ENCODE results near the gene RCOR2.

RCOR2 gene

DNA sequence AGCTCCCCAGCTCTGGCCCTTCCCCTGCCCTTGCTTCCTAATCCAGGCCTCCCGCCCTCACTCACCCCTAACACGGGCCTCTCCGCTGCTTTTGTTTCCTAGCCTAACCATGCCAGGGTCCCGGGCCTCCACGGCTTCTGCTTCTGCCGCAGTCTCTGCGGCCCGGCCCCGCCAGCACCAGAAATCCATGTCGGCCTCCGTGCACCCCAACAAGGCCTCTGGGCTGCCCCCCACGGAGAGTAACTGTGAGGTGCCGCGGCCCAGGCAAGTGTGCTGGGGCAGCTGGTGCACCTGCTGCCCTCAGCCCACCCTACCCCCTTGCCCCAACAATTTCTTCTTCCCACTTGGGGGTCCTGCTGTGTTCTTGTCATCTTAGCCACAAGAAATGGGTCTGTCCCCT, 13.1 kb downstream of the RCOR2 start:
- Mint-ChIP-seq H3K27me3 (no peaks in the 10 kb centered on the region), H3K4me1 (peaks cover 3% of the 10 kb centered on the region), H3K4me3 (no peak overlapping the region), H3K27ac (no peak overlapping the region), H3K9me3 (no peaks in the 10 kb centered on the region), H3K36me3 (peaks cover 12% of the 10 kb centered on the region)

DNA sequence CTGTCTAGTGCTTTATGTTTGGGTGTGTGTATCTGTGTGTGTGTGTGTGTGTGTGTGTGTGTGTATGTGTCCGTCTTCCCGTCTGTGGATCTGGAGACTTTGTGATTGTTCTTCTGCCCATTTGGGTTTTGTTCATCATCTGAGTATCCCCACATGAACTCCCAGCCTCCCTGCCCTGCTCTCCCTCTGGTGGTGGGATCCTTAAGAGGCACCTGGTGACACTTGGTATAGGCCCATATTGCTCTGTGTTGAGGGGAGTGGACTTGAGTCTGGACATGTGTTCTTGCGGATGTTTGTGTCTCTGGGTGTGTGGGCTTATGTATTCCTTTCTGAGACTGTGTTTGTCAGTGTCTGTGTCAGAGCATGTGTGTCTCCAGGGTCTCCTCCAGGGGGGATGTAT, 15.3 kb downstream of the RCOR2 start:
- Mint-ChIP-seq H3K27me3 (no peaks in the 10 kb centered on the region), H3K27ac (no peak overlapping the region), H3K36me3 (peaks cover 14% of the 10 kb centered on the region), H3K9me3 (no peaks in the 10 kb centered on the region), H3K4me1 (peaks cover 13% of the 10 kb centered on the region), H3K4me3 (no peak overlapping the region)

DNA sequence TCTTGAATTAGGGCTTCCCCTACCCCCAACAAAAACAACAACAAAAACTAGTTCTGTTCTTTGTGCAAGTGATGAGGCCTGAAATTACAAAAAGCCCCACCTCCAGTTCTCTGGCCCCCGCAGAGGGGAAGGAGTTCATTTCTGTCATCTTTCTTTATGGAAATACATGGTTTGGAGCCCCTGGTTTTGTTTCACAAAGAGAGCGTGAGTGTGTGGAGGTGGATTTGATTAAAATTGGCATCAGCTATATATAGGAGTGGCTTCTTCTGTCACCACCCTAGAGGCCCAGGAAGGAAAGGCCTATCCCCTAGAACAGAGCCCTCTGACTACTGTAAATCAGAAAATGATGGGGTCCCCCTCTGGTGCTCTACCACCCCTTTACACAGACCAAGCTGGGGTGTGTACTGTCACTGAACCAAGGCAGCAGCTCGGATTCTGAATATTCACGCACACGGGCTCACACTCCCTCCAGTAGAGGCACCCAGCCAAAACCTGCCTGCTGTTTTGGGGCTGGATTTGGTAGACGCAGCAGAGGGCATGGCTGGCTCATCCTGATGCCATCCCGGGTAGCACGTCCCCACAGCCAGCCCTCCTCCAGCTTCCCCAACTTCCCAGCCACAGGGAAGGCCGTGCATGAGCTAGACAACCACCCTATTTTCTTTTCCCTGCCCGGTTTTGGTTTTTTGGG, 19.4 kb downstream of the RCOR2 start:
- Mint-ChIP-seq H3K36me3 (peaks cover 13% of the 10 kb centered on the region), H3K4me1 (peaks cover 38% of the 10 kb centered on the region), H3K27me3 (no peaks in the 10 kb centered on the region), H3K27ac (peak overlapping the region; percentile 55), H3K9me3 (no peaks in the 10 kb centered on the region), H3K4me3 (no peak overlapping the region)

DNA sequence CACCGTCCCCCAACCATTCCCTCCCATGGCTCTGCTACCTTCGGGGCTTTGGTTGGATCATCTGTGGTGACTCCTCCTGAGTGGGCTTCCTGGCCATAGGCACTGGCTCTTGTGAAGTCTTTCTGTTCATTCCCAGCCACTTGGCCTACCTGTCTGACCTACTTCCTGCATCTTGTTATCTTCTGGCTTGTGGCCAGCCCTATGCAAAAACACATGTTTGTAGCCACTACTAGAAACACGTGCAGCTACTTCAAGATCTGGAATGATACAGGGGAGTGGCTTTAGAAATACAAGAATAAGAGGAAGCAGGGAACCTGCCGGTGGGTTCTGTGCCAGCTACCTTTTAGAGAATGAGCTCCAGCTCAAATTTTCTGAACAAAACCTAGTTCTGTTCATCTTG, 20.9 kb downstream of the RCOR2 start:
- Mint-ChIP-seq H3K36me3 (peaks cover 10% of the 10 kb centered on the region), H3K27ac (peak overlapping the region; percentile 89), H3K4me1 (peaks cover 53% of the 10 kb centered on the region), H3K27me3 (no peaks in the 10 kb centered on the region), H3K9me3 (no peaks in the 10 kb centered on the region), H3K4me3 (no peak overlapping the region)

DNA sequence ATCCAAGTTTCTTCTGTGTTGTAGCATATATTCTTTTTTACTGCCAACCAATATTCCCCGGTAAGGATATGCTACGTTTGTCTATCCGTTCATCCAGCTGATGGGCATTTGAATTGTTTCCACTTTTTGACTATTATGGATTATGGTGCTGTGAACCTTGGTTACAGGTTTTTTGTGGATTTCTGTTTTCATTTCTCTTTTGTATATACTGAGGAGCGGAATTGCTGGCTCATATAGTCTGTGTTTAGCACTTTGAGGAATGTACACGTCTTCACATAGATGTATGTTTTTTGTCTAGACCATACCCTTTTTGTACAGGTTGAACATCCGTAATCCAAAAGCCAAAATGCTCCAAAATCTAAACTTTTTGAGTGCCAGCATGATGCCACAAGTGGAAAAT, 23.6 kb downstream of the RCOR2 start:
- Mint-ChIP-seq H3K27ac (no peak overlapping the region), H3K4me1 (peaks cover 79% of the 10 kb centered on the region), H3K9me3 (no peaks in the 10 kb centered on the region), H3K36me3 (peaks cover 7% of the 10 kb centered on the region), H3K27me3 (no peaks in the 10 kb centered on the region), H3K4me3 (no peak overlapping the region)

DNA sequence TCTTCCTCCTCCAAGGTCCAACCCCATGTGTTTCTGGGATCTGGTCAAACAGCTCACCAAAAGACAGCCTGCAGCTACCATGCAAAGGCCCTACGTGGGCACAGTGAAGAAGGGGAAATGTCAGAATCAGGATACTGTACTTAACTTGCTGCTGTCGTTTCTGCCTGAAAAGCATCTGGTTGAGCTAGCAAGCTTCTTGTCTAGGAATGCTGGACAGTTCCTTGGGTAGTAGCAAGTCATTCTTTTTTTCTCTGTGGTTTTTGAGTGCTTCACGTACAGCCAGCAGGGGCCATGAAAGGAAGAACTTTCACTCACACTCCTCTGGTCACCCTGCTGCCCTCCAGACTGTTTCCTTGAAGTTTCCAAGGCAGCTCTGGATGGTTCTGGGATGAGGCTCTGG, 24.7 kb downstream of the RCOR2 start:
- Mint-ChIP-seq H3K9me3 (no peaks in the 10 kb centered on the region), H3K27me3 (no peaks in the 10 kb centered on the region), H3K4me1 (peaks cover 85% of the 10 kb centered on the region), H3K36me3 (peaks cover 5% of the 10 kb centered on the region), H3K4me3 (no peak overlapping the region), H3K27ac (no peak overlapping the region)

DNA sequence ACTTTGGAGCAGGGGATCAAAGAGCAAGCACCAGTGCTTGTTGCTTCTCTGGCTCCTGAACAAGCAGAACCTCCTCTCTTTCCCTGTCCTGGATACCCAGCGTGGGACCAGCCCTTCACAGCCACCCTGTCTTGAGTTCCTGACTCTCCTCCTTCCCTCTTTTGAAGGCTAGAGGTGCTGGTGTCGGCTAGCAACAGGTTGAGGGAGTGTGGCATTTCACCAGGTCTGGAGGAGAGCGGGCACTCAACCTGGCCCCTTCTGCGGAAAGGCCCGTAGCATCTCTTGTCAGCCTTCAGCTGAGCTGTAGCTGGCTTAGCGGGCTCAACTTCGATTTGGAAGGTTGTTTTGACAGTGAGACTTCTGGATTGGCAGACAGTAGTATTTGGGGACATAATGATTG, 26.6 kb downstream of the RCOR2 start:
- peak overlapping the region; percentile 31 for H3K4me3 Mint-ChIP-seq
- no peaks in the 10 kb centered on the region for H3K9me3 Mint-ChIP-seq
- H3K27ac Mint-ChIP-seq: no peak overlapping the region
- H3K36me3 Mint-ChIP-seq: no peaks in the 10 kb centered on the region
- H3K27me3 Mint-ChIP-seq: no peaks in the 10 kb centered on the region
- H3K4me1 Mint-ChIP-seq: peaks cover 78% of the 10 kb centered on the region

DNA sequence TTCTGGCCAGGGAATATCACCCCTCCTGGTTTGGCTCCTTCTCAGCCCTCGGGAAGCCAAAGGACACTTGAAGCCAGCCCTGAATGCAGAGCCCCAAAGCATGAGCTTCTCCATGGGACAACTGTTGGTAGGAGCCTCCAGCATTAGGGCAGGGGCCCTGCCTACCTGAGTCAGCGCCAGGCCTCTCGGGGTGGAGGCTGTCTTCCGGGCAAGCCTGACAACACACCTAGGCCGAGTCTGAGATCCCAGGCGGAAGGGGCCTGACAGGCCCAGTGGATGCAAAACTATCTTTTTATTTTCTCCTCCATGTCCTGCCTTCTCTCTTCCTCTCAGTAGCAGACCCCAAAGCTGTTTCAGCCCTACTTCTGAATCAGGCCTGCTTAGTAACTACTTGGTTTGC, 27.6 kb downstream of the RCOR2 start:
- Mint-ChIP-seq H3K9me3 (no peaks in the 10 kb centered on the region), H3K36me3 (no peaks in the 10 kb centered on the region), H3K4me1 (peaks cover 81% of the 10 kb centered on the region), H3K27me3 (no peaks in the 10 kb centered on the region), H3K27ac (peak overlapping the region; percentile 92), H3K4me3 (peak overlapping the region; percentile 92)

DNA sequence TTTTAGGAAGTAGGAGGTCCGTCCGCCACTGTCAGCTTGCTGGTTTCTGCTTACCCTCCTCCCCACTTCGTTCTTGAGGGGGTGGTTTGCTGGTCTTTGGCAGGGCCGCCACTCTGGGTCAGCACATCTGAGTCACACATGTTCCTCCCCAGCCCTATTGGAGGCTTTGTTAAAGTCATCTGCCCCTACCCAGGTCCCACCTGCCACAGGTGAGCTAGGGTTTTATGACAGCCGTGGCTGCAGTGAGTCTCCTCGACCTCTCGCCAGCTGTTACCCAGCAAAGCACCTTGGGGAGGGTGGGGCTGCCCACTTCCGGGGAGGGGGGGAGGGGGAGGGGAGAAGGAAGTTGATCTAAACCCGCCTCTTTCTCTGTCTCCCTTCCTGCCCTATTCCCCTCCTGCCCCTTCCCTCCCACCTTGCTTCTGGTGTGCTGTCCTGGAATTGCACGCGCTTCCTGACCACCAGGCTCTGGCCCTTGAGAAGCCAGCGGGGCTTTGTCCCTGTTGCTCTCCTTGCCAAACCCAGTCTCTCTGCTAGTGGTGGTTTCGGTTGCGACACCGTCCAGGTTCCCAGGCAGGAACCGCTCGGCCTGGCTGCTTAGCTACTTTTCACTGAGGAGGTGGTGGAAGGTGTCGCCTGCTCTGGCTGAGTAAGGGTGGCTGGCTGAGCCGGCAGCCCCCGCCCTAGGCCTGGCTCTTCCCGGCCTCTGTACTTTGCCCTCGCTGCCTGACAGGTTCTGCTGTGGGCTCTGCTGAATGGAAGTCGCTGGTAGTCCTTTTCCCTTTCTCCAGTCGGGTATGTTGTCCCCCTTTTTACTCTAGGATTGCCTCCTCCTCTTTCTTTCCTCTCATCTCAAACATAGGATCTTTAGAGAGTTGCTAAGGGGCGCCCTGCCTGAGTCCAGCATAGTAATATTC, 28.5 kb downstream of the RCOR2 start:
- peak overlapping the region; percentile 92 for H3K4me3 Mint-ChIP-seq
- H3K27ac Mint-ChIP-seq: peak overlapping the region; percentile 96
- no peaks in the 10 kb centered on the region for H3K9me3 Mint-ChIP-seq
- peaks cover 84% of the 10 kb centered on the region for H3K4me1 Mint-ChIP-seq
- no peaks in the 10 kb centered on the region for H3K36me3 Mint-ChIP-seq
- H3K27me3 Mint-ChIP-seq: no peaks in the 10 kb centered on the region

DNA sequence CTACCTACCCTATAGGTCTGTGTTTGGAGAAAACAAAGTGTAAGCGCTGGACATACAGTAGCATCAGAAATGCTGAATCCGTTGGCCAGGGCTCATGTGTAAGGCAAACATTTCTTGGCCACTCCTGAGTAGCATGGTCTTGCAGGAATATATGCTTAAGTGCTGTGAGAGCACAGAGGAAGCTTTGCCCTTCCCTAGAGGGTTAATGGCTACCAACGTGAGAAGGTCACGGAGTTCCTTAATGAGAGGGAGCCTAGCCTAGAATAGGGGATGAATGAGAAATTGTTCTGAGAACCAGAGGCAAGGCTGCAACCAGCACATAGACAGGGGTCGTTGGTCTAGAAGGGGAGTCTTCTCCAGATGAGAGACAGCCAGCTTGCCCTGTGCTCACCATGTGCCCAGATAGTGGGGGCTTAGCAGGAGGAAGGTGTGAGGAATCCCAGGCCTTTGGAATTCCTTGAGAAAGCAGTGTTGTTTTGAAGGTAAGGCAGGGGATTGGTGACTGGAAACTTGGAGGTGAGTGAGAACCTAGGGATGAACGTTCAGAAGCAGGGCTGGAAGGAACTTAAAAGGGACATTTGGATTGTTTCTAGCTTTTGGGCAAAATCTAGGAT, 29.5 kb downstream of the RCOR2 start:
- H3K27me3 Mint-ChIP-seq: no peaks in the 10 kb centered on the region
- no peaks in the 10 kb centered on the region for H3K36me3 Mint-ChIP-seq
- peaks cover 88% of the 10 kb centered on the region for H3K4me1 Mint-ChIP-seq
- H3K4me3 Mint-ChIP-seq: peak overlapping the region; percentile 68
- H3K27ac Mint-ChIP-seq: peak overlapping the region; percentile 71
- no peaks in the 10 kb centered on the region for H3K9me3 Mint-ChIP-seq

DNA sequence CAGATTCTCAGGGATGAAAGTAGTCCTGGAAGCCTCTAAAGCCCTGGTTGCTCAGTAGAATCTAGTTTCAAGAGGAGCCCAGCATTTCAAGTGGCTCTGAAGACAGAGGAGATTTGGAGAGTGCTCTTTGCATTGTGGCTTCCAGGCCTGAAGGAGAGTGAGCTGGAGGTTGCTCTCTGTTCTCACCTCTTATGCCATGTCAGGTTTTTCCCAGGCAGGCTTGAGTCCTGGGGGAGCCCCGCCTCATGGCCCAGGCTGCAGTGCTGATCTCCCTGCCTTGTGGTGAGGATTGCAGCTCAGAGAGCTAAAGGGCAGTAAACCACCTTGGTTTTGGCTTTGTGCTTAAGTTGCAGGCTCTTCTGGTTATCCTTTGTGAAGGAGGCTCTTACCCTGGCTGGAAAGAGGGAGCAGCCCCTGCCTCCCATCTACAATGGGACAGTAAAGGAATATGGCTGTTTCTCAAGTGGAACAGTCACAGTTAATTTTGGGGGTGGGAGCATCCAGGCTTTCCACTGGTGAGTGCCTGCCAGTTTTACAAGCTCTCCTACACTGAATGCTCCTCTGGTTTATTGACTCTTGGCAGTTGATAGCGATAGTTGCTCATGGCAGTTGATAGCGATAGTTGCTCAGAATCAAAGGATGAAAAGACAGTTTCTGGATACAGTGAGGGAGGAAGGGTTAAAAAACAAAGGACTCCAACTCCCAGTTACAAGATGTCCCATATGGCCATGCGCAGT, 32.6 kb downstream of the RCOR2 start:
- H3K27me3 Mint-ChIP-seq: no peaks in the 10 kb centered on the region
- H3K4me1 Mint-ChIP-seq: peaks cover 84% of the 10 kb centered on the region
- peak overlapping the region; percentile 60 for H3K27ac Mint-ChIP-seq
- H3K36me3 Mint-ChIP-seq: no peaks in the 10 kb centered on the region
- no peaks in the 10 kb centered on the region for H3K9me3 Mint-ChIP-seq
- no peak overlapping the region for H3K4me3 Mint-ChIP-seq

DNA sequence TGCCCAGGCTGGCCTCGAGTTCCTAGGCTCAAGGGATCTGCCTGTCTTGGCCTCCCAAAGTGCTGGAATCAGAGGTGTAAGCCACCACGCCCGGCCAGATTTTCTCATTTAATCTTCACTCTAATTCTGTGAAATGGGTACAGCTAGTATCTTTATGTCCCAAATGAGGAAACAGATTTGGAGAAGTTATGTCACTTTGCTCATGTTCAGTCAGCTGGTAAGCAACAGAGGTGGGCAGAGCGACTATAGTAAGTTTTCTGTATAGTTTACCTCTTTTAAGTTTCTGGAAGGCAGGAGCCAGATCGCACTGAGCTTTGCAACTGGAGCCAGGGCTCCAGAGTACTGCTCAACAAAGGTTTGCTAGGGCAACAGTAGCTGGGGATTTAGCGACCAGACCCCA, 33.2 kb downstream of the RCOR2 start:
- H3K9me3 Mint-ChIP-seq: no peaks in the 10 kb centered on the region
- H3K36me3 Mint-ChIP-seq: no peaks in the 10 kb centered on the region
- peaks cover 84% of the 10 kb centered on the region for H3K4me1 Mint-ChIP-seq
- no peaks in the 10 kb centered on the region for H3K27me3 Mint-ChIP-seq
- H3K27ac Mint-ChIP-seq: peak overlapping the region; percentile 35
- H3K4me3 Mint-ChIP-seq: no peak overlapping the region

DNA sequence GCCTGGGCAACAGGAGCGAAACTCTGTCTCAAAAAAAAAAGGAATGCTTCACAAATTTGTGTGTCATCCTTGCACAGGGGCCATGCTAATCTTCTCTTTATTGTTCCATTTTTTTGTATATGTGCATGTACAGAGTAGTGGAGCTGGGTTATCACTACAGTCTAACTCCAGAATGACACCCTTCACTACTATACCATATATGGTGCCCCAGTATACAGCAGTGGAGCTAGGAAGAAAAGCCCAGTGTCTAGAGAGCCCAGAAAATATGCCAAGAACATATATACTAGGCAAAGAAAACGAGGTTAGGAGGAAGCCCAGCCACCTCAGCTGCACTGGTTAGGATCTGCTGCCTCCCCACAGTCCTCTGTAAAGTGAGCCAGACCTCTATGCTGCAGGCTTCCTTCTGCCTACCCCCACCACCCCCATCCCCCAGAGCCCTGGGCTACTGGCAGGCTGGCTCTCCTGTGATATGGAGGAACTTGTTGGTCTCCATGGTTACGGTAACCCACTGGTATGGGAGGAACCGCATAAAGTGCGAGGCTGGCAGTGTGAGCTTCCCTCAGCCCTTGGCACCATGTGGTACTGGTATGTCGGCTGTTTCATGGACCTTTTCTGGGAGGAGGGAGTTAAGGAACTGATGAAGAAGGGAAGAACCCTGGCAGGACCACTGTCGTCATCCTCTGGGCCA, 34.3 kb downstream of the RCOR2 start:
- Mint-ChIP-seq H3K9me3 (no peaks in the 10 kb centered on the region), H3K27me3 (no peaks in the 10 kb centered on the region), H3K4me3 (no peak overlapping the region), H3K4me1 (peaks cover 84% of the 10 kb centered on the region), H3K27ac (peak overlapping the region; percentile 52), H3K36me3 (peaks cover 2% of the 10 kb centered on the region)

DNA sequence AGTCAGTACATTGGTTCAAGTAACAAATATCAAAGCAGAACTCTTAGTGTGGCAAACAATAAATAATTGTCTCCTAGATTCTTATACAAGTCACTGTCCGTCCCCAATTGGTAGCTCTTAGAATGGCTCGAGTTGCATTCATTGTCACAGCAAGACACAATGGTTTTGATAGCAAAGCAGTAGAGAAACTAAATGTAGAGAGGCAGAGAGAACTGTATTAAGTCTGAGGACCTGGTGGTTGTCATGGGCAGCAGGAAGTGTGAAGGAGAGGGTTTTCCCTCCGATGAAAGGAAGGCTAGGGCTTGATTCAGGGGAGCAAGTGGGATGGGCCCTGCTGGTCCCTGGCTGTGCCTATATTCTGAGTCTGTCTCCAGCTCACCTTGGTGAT, 36.6 kb downstream of the RCOR2 start:
- Mint-ChIP-seq H3K4me3 (peak overlapping the region; percentile 1), H3K9me3 (no peaks in the 10 kb centered on the region), H3K4me1 (peaks cover 85% of the 10 kb centered on the region), H3K27me3 (no peaks in the 10 kb centered on the region), H3K36me3 (peaks cover 2% of the 10 kb centered on the region), H3K27ac (peak overlapping the region; percentile 21)
